GM23248 (cell line): Measurements from ENCODE around the gene FOXD4L6.
"Not testable (repeated sequence)": the region's sequence is repeated elsewhere in the genome, so short reads cannot be mapped to it uniquely, and the experiment has no call there.

Experiments
- EZH2 ChIP-seq: fragments of 200-600 bp; sonication (generic); IDR thresholded peaks from 2 replicates; pipeline ENCODE4 v1.6.1; 2018; ENCODE audit warnings: antibody characterized with exemption, mild to moderate bottlenecking; ENCODE audit not compliant: insufficient read depth, poor library complexity, severe bottlenecking
- EZH2phosphoT487 ChIP-seq: fragments of 200-600 bp; sonication (generic); IDR thresholded peaks from 2 replicates; pipeline ENCODE4 v1.6.1; 2018; ENCODE audit warnings: antibody characterized with exemption, moderate library complexity, mild to moderate bottlenecking, low read depth; ENCODE audit not compliant: insufficient read depth

DNA sequence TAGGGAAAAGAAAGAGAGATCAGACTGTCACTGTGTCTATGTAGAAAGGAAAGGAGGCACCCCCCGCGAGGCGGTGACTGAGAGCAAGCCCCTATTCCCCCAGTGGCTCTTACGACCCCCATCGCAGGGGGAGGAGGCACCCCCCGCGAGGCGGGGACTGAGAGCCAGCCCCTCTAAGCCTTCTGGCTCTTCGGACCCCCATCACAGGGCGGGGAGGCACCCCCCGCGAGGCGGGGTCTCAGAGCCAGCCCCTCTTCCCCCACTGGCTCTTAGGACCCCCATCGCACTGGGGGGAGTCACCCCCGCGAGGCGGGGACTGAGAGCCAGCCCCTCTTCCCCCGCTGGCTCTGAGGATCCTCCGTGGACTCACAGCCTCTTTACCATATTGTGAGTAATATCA, 23.9 kb downstream of the FOXD4L6 start:
- TF ChIP-seq EZH2, EZH2phosphoT487: not testable (repeated sequence)
